ENCODE data around the gene SSH3. TPM values are rescaled to one million over a fixed set of nuclear protein-coding genes. Genes with fewer than 3 reads are reported as not detected.

SSH3 gene
- total RNA-seq, 2 donors from 2014 or later, result 16.2 to 30.6 TPM

- H3K4me3 ChIP-seq, result no peak overlapping the region
- WGBS, 2 donors, result 85 to 92% methylated on average over 8 to 27 of the region's 27 CpGs
- no peak for TF ChIP-seq POLR2A (IDR thresholded peaks at IDR 0.05)
- no peak for TF ChIP-seq CTCF (IDR thresholded peaks at IDR 0.05)
- H3K27ac ChIP-seq, result no peak overlapping the region
- H3K4me1 ChIP-seq, result peaks cover 20% of the 10 kb centered on the region
- intact Hi-C loops (cut with DNase I), result no loop called here
- DNase-seq (peak in 3 of 4 donors; percentile 1 to 9 (median 4)), ATAC-seq (no peak)
- no peaks in the 10 kb centered on the region for H3K9me3 ChIP-seq
- no peaks in the 10 kb centered on the region for H3K27me3 ChIP-seq
- H3K36me3 ChIP-seq (replicated peaks in 1 of 2; ENCODE audit: insufficient read depth in 1 of 2, low read depth in 2 of 2), result peaks cover 0 to 32% of the 10 kb centered on the region in 2 donors
Measured at GRCh38 chr11:67281552-67282150, 21.7 kb upstream of the SSH3 start.

DNA sequence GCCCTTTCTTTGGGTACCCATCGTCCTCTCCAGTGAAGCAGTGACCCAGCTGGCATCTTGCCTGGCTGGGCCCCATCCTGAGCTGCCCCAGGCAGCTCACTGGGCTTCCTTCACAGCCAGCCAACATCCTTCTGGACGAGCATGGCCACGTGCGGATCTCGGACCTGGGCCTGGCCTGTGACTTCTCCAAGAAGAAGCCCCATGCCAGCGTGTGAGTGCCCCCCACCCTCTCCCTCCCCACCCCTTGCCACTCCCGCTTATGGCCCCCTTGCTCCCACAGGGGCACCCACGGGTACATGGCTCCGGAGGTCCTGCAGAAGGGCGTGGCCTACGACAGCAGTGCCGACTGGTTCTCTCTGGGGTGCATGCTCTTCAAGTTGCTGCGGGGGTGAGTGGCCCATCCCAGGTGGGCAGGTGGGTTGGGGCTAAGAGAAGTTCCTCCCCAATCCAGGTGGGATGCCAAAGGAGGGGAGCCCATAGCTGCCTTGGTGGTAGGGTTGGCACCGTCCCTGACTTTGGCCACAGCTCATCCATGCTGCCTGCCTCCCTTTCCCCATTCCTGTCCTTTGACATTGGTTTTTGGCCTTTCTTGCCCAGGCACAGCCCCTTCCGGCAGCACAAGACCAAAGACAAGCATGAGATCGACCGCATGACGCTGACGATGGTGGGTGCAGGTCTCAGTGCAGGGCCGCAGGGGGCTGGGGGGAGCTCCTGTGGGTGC is 21.0 kb upstream of the SSH3 start:
- WGBS, 2 donors, result 86 to 93% methylated on average over 20 of the region's 20 CpGs
- Histone ChIP-seq H3K9me3 (no peaks in the 10 kb centered on the region), H3K4me3 (no peak overlapping the region), H3K27ac (peak overlapping the region in 1 of 4 donors; percentile 59), H3K27me3 (no peaks in the 10 kb centered on the region), H3K4me1 (peaks cover 20% of the 10 kb centered on the region), H3K36me3 (replicated peaks in 1 of 2; ENCODE audit: insufficient read depth in 1 of 2, low read depth in 2 of 2) (peaks cover 0 to 32% of the 10 kb centered on the region in 2 donors)
- TF ChIP-seq CTCF (IDR thresholded peaks at IDR 0.05) (no peak), POLR2A (IDR thresholded peaks at IDR 0.05) (no peak)
- ATAC-seq (no peak), DNase-seq (peak in 2 of 4 donors; percentile 5 to 9)
- intact Hi-C loops (cut with DNase I), result no loop called here

- no peak for ATAC-seq
- no peaks in the 10 kb centered on the region for H3K27me3 ChIP-seq
- 88 to 93% methylated on average over 5 to 11 of the region's 11 CpGs for WGBS, 2 donors
- TF ChIP-seq CTCF (IDR thresholded peaks at IDR 0.05), result no peak
- no peak for TF ChIP-seq POLR2A (IDR thresholded peaks at IDR 0.05)
- no peak overlapping the region for H3K4me3 ChIP-seq
- peaks cover 0 to 32% of the 10 kb centered on the region in 2 donors for H3K36me3 ChIP-seq (replicated peaks in 1 of 2; ENCODE audit: insufficient read depth in 1 of 2, low read depth in 2 of 2)
- H3K9me3 ChIP-seq, result no peaks in the 10 kb centered on the region
- intact Hi-C loops (cut with DNase I), result no loop called here
- peak in 1 of 4 donors; percentile 10 for DNase-seq
- H3K4me1 ChIP-seq, result peaks cover 23% of the 10 kb centered on the region
- peak overlapping the region in 2 of 4 donors; percentile 1 to 59 for H3K27ac ChIP-seq
Measured at GRCh38 chr11:67282876-67283371, 20.4 kb upstream of the SSH3 start.

DNA sequence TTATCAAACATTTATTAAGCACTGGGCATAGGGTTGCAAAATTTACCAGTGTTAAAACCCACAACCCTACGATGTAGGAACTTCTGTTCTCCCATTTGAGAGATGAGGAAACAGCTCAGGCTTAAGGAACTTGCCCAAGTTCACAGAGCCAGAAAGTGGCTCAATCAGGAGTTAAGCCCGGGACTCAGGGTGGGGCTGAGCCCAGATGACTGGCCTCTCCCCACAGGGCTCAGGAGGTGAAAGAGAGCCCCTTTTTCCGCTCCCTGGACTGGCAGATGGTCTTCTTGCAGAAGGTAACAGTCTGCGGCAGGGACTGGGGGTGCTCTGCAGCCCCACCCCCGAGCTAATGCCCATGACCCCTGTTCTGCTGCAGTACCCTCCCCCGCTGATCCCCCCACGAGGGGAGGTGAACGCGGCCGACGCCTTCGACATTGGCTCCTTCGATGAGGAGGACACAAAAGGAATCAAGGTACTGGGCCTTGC is 19.8 kb upstream of the SSH3 start:
- intact Hi-C loops (cut with DNase I), result no loop called here
- TF ChIP-seq POLR2A (IDR thresholded peaks at IDR 0.05) (no peak), CTCF (IDR thresholded peaks at IDR 0.05) (no peak)
- peaks cover 23% of the 10 kb centered on the region for H3K4me1 ChIP-seq
- H3K36me3 ChIP-seq (replicated peaks in 1 of 2; ENCODE audit: insufficient read depth in 1 of 2, low read depth in 2 of 2), result peaks cover 0 to 32% of the 10 kb centered on the region in 2 donors
- ATAC-seq (no peak), DNase-seq (peak in 2 of 4 donors; percentile 10 to 60)
- H3K9me3 ChIP-seq, result no peaks in the 10 kb centered on the region
- peak overlapping the region in 2 of 4 donors; percentile 1 to 59 for H3K27ac ChIP-seq
- H3K27me3 ChIP-seq, result no peaks in the 10 kb centered on the region
- no peak overlapping the region for H3K4me3 ChIP-seq
- 88 to 100% methylated on average over 7 to 13 of the region's 13 CpGs for WGBS, 2 donors
